GM23338 (cell line): Measurements from ENCODE around the gene DYRK4. TPM values are rescaled to one million over a fixed set of nuclear protein-coding genes. Genes with fewer than 3 reads are reported as not detected.

ENCODE experiments used
- ATAC-seq: fragments of 200-7000 bp; cut with Tn5 transposase; 3 replicates; pipeline ENCODE4 v1.9.1; 2020
- DNase-seq: peaks from one replicate; pipeline ENCODE4 v3.0.0-alpha.2; 2015; ENCODE audit warnings: low spot score
- H2AFZ ChIP-seq: fragments of 200-600 bp; sonication (generic); 2 replicates; pipeline ENCODE4 v1.8.0; 2016; ENCODE audit warnings: antibody characterized with exemption, mild to moderate bottlenecking, moderate library complexity
- H3F3A ChIP-seq: fragments of 200-600 bp; sonication (generic); replicated peaks from 2 replicates; pipeline ENCODE4 v1.8.0; 2017; ENCODE audit warnings: antibody characterized with exemption, mixed run types, low read depth
- H3K27ac ChIP-seq: fragments of 200-600 bp; sonication (generic); 2 replicates; pipeline ENCODE4 v1.6.1; 2016; ENCODE audit warnings: low read depth
- H3K27me3 ChIP-seq: fragments of 200-600 bp; sonication (generic); 2 replicates; pipeline ENCODE4 v1.8.0; 2016; ENCODE audit warnings: mild to moderate bottlenecking, mixed run types, moderate library complexity; ENCODE audit not compliant: insufficient read depth
- H3K36me3 ChIP-seq: fragments of 200-600 bp; sonication (generic); 2 replicates; pipeline ENCODE4 v1.8.0; 2016; ENCODE audit warnings: mild to moderate bottlenecking; ENCODE audit not compliant: insufficient read depth
- H3K4me1 ChIP-seq: fragments of 200-600 bp; sonication (generic); 2 replicates; pipeline ENCODE4 v1.8.0; 2016; ENCODE audit warnings: mild to moderate bottlenecking, moderate library complexity; ENCODE audit not compliant: insufficient read depth
- H3K4me2 ChIP-seq: fragments of 200-600 bp; sonication (generic); 2 replicates; pipeline ENCODE4 v1.7.1; 2017; ENCODE audit warnings: mixed run types
- H3K4me3 ChIP-seq: fragments of 200-600 bp; sonication (generic); 2 replicates; pipeline ENCODE4 v1.6.1; 2016; ENCODE audit warnings: mixed run types
- H3K79me2 ChIP-seq: fragments of 200-600 bp; sonication (generic); replicated peaks from 2 replicates; pipeline ENCODE4 v1.8.0; 2017; ENCODE audit warnings: mild to moderate bottlenecking; ENCODE audit not compliant: insufficient read depth
- H3K9me2 ChIP-seq: fragments of 200-600 bp; sonication (generic); 2 replicates; pipeline ENCODE4 v1.8.0; 2017; ENCODE audit not compliant: insufficient read depth
- H4K20me1 ChIP-seq: fragments of 200-600 bp; sonication (generic); replicated peaks from 2 replicates; pipeline ENCODE4 v1.8.0; 2017; ENCODE audit warnings: mild to moderate bottlenecking; ENCODE audit not compliant: insufficient read depth
- H3K27ac Mint-ChIP-seq: 2 replicates; pipeline ENCODE4 v1.8.0; 2020; ENCODE audit warnings: inconsistent platforms, mild to moderate bottlenecking, moderate library complexity, mixed read lengths
- H3K27me3 Mint-ChIP-seq: 3 replicates; pipeline ENCODE4 v1.8.0; 2022; ENCODE audit warnings: low read depth, mild to moderate bottlenecking, moderate library complexity, mixed read lengths, inconsistent platforms; ENCODE audit not compliant: insufficient read depth, poor library complexity
- H3K36me3 Mint-ChIP-seq: 3 replicates; pipeline ENCODE4 v1.8.0; 2021; ENCODE audit warnings: low read depth, mild to moderate bottlenecking, inconsistent platforms, moderate library complexity, mixed read lengths
- H3K4me1 Mint-ChIP-seq: 3 replicates; pipeline ENCODE4 v1.8.0; 2020; ENCODE audit warnings: mild to moderate bottlenecking, inconsistent platforms, mixed read lengths
- H3K4me3 Mint-ChIP-seq: 3 replicates; pipeline ENCODE4 v1.8.0; 2021; ENCODE audit warnings: moderate library complexity, mild to moderate bottlenecking, inconsistent platforms, mixed read lengths
- H3K9me3 Mint-ChIP-seq: 3 replicates; pipeline ENCODE4 v1.8.0; 2020; ENCODE audit warnings: moderate library complexity, mild to moderate bottlenecking, inconsistent platforms, mixed read lengths
- CREB1 ChIP-seq: fragments of 250-450 bp; sonication (Bioruptor Pico); IDR thresholded peaks from 2 replicates; pipeline ENCODE4 v1.5.0; 2020; ENCODE audit warnings: low read depth, mild to moderate bottlenecking, moderate library complexity
- CTCF ChIP-seq, 2 experiments: fragments of 200-600 bp in 1 of 2; sonication (generic) in 1 of 2; conservative IDR thresholded peaks; 2 replicates each; pipeline versions ENCODE4 v1.5.1 to v1.6.1; 2016 to 2017; ENCODE audit warnings: antibody characterized with exemption in 2 of 2, low read depth in 2 of 2, mild to moderate bottlenecking in 2 of 2, moderate library complexity in 1 of 2
- EZH2 ChIP-seq: fragments of 200-600 bp; sonication (generic); IDR thresholded peaks from one replicate; pipeline ENCODE4 v1.8.0; 2017; ENCODE audit warnings: antibody characterized with exemption, mild to moderate bottlenecking, low read depth; ENCODE audit not compliant: unreplicated experiment
- EZH2phosphoT487 ChIP-seq: fragments of 200-600 bp; sonication (generic); IDR thresholded peaks from one replicate; pipeline ENCODE4 v1.8.1; 2018; ENCODE audit warnings: antibody characterized with exemption; ENCODE audit not compliant: unreplicated experiment
- POLR2AphosphoS5 ChIP-seq: IDR thresholded peaks from 2 replicates; pipeline ENCODE4 v1.6.1; 2016; ENCODE audit warnings: antibody characterized with exemption, low read depth
- REST ChIP-seq: IDR thresholded peaks from one replicate; pipeline ENCODE4 v1.6.1; 2018; ENCODE audit warnings: antibody characterized with exemption; ENCODE audit not compliant: unreplicated experiment
- STAT1 ChIP-seq: IDR thresholded peaks from one replicate; pipeline ENCODE4 v1.6.1; 2016; ENCODE audit warnings: antibody characterized with exemption; ENCODE audit not compliant: unreplicated experiment
- ZNF114 ChIP-seq: fragments of 250-450 bp; sonication (Bioruptor Pico); IDR thresholded peaks from 2 replicates; pipeline ENCODE4 v1.5.0; 2020; ENCODE audit warnings: mild to moderate bottlenecking, moderate library complexity
- ZNF331 ChIP-seq: fragments of 250-450 bp; sonication (Bioruptor Pico); IDR thresholded peaks from 2 replicates; pipeline ENCODE4 v1.5.0; 2020; ENCODE audit warnings: low read depth, mild to moderate bottlenecking, moderate library complexity
- long read RNA-seq: library from polyadenylated mRNA; unstranded; transcript quantifications from one replicate; pipeline ENCODE4 v2.0.0, GENCODE V29; 2020; ENCODE audit not compliant: unreplicated experiment
- polyA plus RNA-seq: library from polyadenylated mRNA; unstranded; fragments of >200 nt; fragmentation: Nextera tagmentation; extraction: Ambion mirVana; gene quantifications from 2 replicates; pipeline ENCODE4 v1.2.1, GENCODE V29; 2016
- total RNA-seq: library from RNA; depleted of rRNA; stranded (reverse); fragments of >200 nt; shearing (Covaris generic); gene quantifications from 2 replicates; pipeline ENCODE4 v1.2.3, GENCODE V29; 2014; rRNA removed

Gene DYRK4
- 11.3 and 15.0 TPM in 2 replicates for total RNA-seq
- 16.9 and 17.3 TPM in 2 replicates for polyA plus RNA-seq
- long read RNA-seq, partial matches to known transcripts: 3 of 4 reads
- long read RNA-seq, other reads (novel, unspliced or antisense): 1 of 4 reads

GRCh38 chr12:4562034-4562657 is at the start of gene DYRK4:
Gene DYRK4 (plus strand): TSS chr12:4562208. CDS start chr12:4562246, 38 bp downstream.
- peaks cover 7% of the 10 kb centered on the region; the same call in 1 of the 2 replicates for H3F3A ChIP-seq
- H3K4me1 ChIP-seq: 0 out of 2 replicates have a peak, but pooled peaks cover 4% of the 10 kb centered on the region
- peak within 1 kb of the TSS; percentile 78 for H3K4me2 ChIP-seq
- TF ChIP-seq ZNF331 (no peak), POLR2AphosphoS5 (peak; percentile 60), CREB1 (no peak), CTCF (conservative IDR thresholded peaks at IDR 0.05; ENCODE audit: low read depth in 2 of 2) (no peak), REST (no peak)
- H2AFZ ChIP-seq: peak within 1 kb of the TSS; percentile 90
- peak within 1 kb of the TSS; percentile 53; the same call in 1 of the 2 replicates for H3K27ac Mint-ChIP-seq
- H3K4me3 ChIP-seq: peak within 1 kb of the TSS; percentile 55
- peaks cover 12% of the 10 kb centered on the region; the same call in 1 of the 2 replicates for H3K36me3 ChIP-seq
- no peaks in the 10 kb centered on the region for H3K79me2 ChIP-seq
- H4K20me1 ChIP-seq: no peaks in the 10 kb centered on the region
- H3K4me3 Mint-ChIP-seq: peak within 1 kb of the TSS; percentile 74
- peaks cover 17% of the 10 kb centered on the region for H3K27me3 Mint-ChIP-seq
- no peaks in the 10 kb centered on the region for H3K9me3 Mint-ChIP-seq
- peaks cover 9% of the 10 kb centered on the region; the same call in 2 of the 3 replicates for H3K4me1 Mint-ChIP-seq
- DNase-seq (peak; percentile 98), ATAC-seq (peak; percentile 98)
- no peak within 1 kb of the TSS for H3K27ac ChIP-seq
- no peaks in the 10 kb centered on the region for H3K9me2 ChIP-seq
- H3K36me3 Mint-ChIP-seq: peaks cover 4% of the 10 kb centered on the region; the same call in 2 of the 3 replicates
- H3K27me3 ChIP-seq: peaks cover 25% of the 10 kb centered on the region

- Histone ChIP-seq H3K4me2 (no peak overlapping the region), H3F3A (no peaks in the 10 kb centered on the region), H3K36me3 (no peaks in the 10 kb centered on the region; the same call in 1 of the 2 replicates), H3K9me2 (no peaks in the 10 kb centered on the region), H2AFZ (no peak overlapping the region), H3K79me2 (no peaks in the 10 kb centered on the region), H3K4me3 (no peak overlapping the region), H3K27me3 (no peaks in the 10 kb centered on the region), H3K4me1 (no peaks in the 10 kb centered on the region), H3K27ac (no peak overlapping the region), H4K20me1 (no peaks in the 10 kb centered on the region)
- no peaks in the 10 kb centered on the region for H3K27me3 Mint-ChIP-seq
- no peak overlapping the region for H3K27ac Mint-ChIP-seq
- peaks cover 2% of the 10 kb centered on the region; the same call in 1 of the 3 replicates for H3K9me3 Mint-ChIP-seq
- ATAC-seq: no peak
- no peak for DNase-seq
- peaks cover 10% of the 10 kb centered on the region; the same call in 2 of the 3 replicates for H3K4me1 Mint-ChIP-seq
- H3K4me3 Mint-ChIP-seq: no peak overlapping the region
- peaks cover 16% of the 10 kb centered on the region; the same call in 2 of the 3 replicates for H3K36me3 Mint-ChIP-seq
- TF ChIP-seq STAT1: no peak
- TF ChIP-seq POLR2AphosphoS5: no peak
- no peak for TF ChIP-seq ZNF114 (CRISPR knock-in tag)
- TF ChIP-seq EZH2: no peak
- TF ChIP-seq EZH2phosphoT487: no peak
- TF ChIP-seq REST: no peak
Measured at GRCh38 chr12:4518106-4518728, 43.8 kb upstream of the DYRK4 start.
